Kidney (tissue), 14 donors: ENCODE results near the gene PCNT. TPM values are rescaled to one million over a fixed set of nuclear protein-coding genes. Genes with fewer than 3 reads are reported as not detected.

Experiments used
- DNase-seq, 5 donors: peaks; one replicate each; pipeline ENCODE4 v3.0.0-alpha.2; 2013 to 2020
- FAIRE-seq: peaks from 2 replicates; lab custom pipeline; 2012; peaks lifted over from hg19 to GRCh38; lab: Jason Lieb, UNC
- H3K27ac ChIP-seq, 2 donors: one replicate each; pipeline ENCODE4 v1.7.0; 2013; ENCODE audit warnings: low read depth in 2 of 2, low read length in 2 of 2, inconsistent platforms in 1 of 2
- H3K27me3 ChIP-seq: one replicate; pipeline ENCODE4 v1.7.1; 2013; ENCODE audit warnings: low read length, inconsistent platforms; ENCODE audit not compliant: control insufficient read depth, insufficient read depth
- H3K36me3 ChIP-seq, 3 donors: one replicate each; pipeline versions ENCODE4 v1.7.0 to v1.7.1; 2013; ENCODE audit warnings: low read length in 3 of 3, control low read depth in 1 of 3, inconsistent platforms in 1 of 3; ENCODE audit not compliant: insufficient read depth in 3 of 3, control insufficient read depth in 2 of 3
- H3K4me1 ChIP-seq, 3 donors: one replicate each; pipeline versions ENCODE4 v1.7.0 to v1.7.1; 2013; ENCODE audit warnings: low read length in 3 of 3, inconsistent platforms in 1 of 3, low read depth in 1 of 3; ENCODE audit not compliant: control insufficient read depth in 2 of 3, insufficient read depth in 2 of 3
- H3K4me3 ChIP-seq, 3 donors: one replicate each; pipeline versions ENCODE4 v1.7.0 to v1.8.1; 2013; ENCODE audit warnings: low read length in 3 of 3, control low read depth in 1 of 3, inconsistent platforms in 1 of 3
- H3K9ac ChIP-seq, 3 donors: one replicate each; pipeline versions ENCODE4 v1.7.0 to v1.7.1; 2013; ENCODE audit warnings: low read length in 3 of 3, control low read depth in 1 of 3, inconsistent platforms in 1 of 3
- H3K9me3 ChIP-seq, 3 donors: one replicate each; pipeline versions ENCODE4 v1.7.0 to v1.7.1; 2013; ENCODE audit warnings: low read length in 3 of 3, control low read depth in 1 of 3, inconsistent platforms in 1 of 3; ENCODE audit not compliant: control insufficient read depth in 2 of 3, insufficient read depth in 1 of 3
- intact Hi-C: fragments of 100-400 bp; cut with DNase I; formaldehyde crosslinking; loops from one replicate; pipeline ENCODE4 v1.11.1; 2022
- polyA plus RNA-seq: library from polyadenylated mRNA; stranded (reverse); fragments of 350-450 nt; fragmentation: Illumina TruSeq; extraction: RNeasy Lipid Tissue Mini Kit (QIAGEN cat#74804); gene quantifications from one replicate; pipeline ENCODE4 v1.2.3, GENCODE V29; 2014; ENCODE audit warnings: low read depth, low replicate concordance; ENCODE audit not compliant: insufficient read depth
- total RNA-seq: library from RNA; stranded (reverse); fragmentation: NEBNext Ultra II Directional; extraction: Animal tissue kit (Norgen Biotek cat#: 25700); gene quantifications from one replicate; pipeline ENCODE4 v1.2.1, GENCODE V29; 2021
- TF ChIP-seq, protein P1 (sequence below): IDR thresholded peaks from 3 replicates; pipeline ENCODE4 v1.5.1; 2012; ENCODE audit warnings: mild to moderate bottlenecking, moderate library complexity, borderline replicate concordance; ENCODE audit not compliant: insufficient read depth; ENCODE audit errors: extremely low read depth
- donor health status: control.
- donor health status: control.
- donor health status: control.
- donor health status: control.
- donor health status: control.
- donor health status: DM: yes; HTN: yes; CAD: no.
- donor health status: Normal renal cell carcinoma (clear cell type).

PCNT gene
- total and polyA plus RNA-seq, 2 donors from 2014 or later = 4.2 to 26.1 TPM

GRCh38 chr21:46327711-46328110, 3.8 kb downstream of the PCNT start:
- peaks cover 0 to 12% (median 2%) of the 10 kb centered on the region in 3 donors for H3K4me1 ChIP-seq
- H3K4me3 ChIP-seq = no peak overlapping the region
- no peak for DNase-seq
- no peaks in the 10 kb centered on the region for H3K27me3 ChIP-seq
- TF ChIP-seq, protein P1, sequence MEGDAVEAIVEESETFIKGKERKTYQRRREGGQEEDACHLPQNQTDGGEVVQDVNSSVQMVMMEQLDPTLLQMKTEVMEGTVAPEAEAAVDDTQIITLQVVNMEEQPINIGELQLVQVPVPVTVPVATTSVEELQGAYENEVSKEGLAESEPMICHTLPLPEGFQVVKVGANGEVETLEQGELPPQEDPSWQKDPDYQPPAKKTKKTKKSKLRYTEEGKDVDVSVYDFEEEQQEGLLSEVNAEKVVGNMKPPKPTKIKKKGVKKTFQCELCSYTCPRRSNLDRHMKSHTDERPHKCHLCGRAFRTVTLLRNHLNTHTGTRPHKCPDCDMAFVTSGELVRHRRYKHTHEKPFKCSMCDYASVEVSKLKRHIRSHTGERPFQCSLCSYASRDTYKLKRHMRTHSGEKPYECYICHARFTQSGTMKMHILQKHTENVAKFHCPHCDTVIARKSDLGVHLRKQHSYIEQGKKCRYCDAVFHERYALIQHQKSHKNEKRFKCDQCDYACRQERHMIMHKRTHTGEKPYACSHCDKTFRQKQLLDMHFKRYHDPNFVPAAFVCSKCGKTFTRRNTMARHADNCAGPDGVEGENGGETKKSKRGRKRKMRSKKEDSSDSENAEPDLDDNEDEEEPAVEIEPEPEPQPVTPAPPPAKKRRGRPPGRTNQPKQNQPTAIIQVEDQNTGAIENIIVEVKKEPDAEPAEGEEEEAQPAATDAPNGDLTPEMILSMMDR = no peak
- intact Hi-C loops = no loop called here
- H3K27ac ChIP-seq = no peak overlapping the region
- no peaks in the 10 kb centered on the region for H3K9me3 ChIP-seq
- no peak for FAIRE-seq
- peaks cover 0 to 3% (median 0%) of the 10 kb centered on the region in 3 donors for H3K36me3 ChIP-seq
- no peak overlapping the region for H3K9ac ChIP-seq

DNA sequence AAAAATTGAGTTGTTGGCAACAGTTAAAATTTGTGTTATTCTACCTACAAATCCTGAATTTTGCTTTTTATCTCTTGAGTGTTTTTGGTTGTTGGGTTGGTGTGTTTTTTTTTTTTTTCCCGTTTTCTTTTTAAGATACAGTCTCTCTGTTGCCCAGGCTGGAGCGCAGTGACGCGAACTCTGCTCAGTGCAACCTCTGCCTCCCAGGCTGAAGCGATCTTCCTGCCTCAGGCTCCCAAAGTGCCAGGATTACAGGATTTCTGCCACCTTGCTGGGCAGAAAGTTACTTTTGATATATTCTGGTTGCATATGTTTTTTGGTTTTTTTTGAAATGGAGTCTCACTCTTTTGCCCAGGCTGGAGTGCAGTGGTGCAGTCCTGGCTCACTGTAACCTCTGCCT, 4.2 kb downstream of the PCNT start:
- intact Hi-C loops = no loop called here
- H3K9ac ChIP-seq = no peak overlapping the region
- H3K27ac ChIP-seq = no peak overlapping the region
- TF ChIP-seq, protein P1 = no peak
- peaks cover 0 to 8% (median 2%) of the 10 kb centered on the region in 3 donors for H3K4me1 ChIP-seq
- H3K4me3 ChIP-seq = no peak overlapping the region
- H3K36me3 ChIP-seq = peaks cover 0 to 3% (median 0%) of the 10 kb centered on the region in 3 donors
- no peaks in the 10 kb centered on the region for H3K9me3 ChIP-seq
- no peaks in the 10 kb centered on the region for H3K27me3 ChIP-seq
- FAIRE-seq (no peak), DNase-seq (no peak)

- intact Hi-C loops = no loop called here
These were observed 5.8 kb downstream of the PCNT start for GRCh38 chr21:46329796-46330195.

More at GRCh38 chr21:46329796-46330195, 5.8 kb downstream of the PCNT start:
- no peak overlapping the region for H3K4me3 ChIP-seq
- H3K27me3 ChIP-seq = no peaks in the 10 kb centered on the region
- no peak overlapping the region for H3K9ac ChIP-seq
- DNase-seq (peak in 1 of 5 donors; percentile 10), FAIRE-seq (no peak)
- no peak overlapping the region for H3K27ac ChIP-seq
- TF ChIP-seq, protein P1 = no peak
- peaks cover 0 to 7% (median 3%) of the 10 kb centered on the region in 3 donors for H3K36me3 ChIP-seq
- peaks cover 0 to 7% (median 2%) of the 10 kb centered on the region in 3 donors for H3K4me1 ChIP-seq
- H3K9me3 ChIP-seq = no peaks in the 10 kb centered on the region
